HepG2 (cell line): ENCODE results near the gene SEPHS2. TPM values are rescaled to one million over a fixed set of nuclear protein-coding genes. Genes with fewer than 3 reads are reported as not detected.

Experiments
- ARID5B ChIP-seq: IDR thresholded peaks from 2 replicates; pipeline ENCODE4 v1.4.0; 2020; ENCODE audit warnings: mild to moderate bottlenecking, missing genetic modification reagents
- BHLHE40 ChIP-seq: IDR thresholded peaks from 2 replicates; pipeline ENCODE4 v1.6.1; 2011; ENCODE audit warnings: low read length, improper control_type of control experiment
- HDAC6 ChIP-seq: fragments of 200-600 bp; sonication (generic); IDR thresholded peaks from 2 replicates; pipeline ENCODE4 v1.7.0; 2017; ENCODE audit warnings: mild to moderate bottlenecking, antibody characterized with exemption, low read length, low read depth
- MAZ ChIP-seq, 2 experiments: sonication (generic) in 1 of 2; formaldehyde crosslinking in 1 of 2; IDR thresholded peaks; 2 replicates each; pipeline versions ENCODE4 v1.5.0 to v1.6.1; 2012 to 2020; ENCODE audit warnings: low read depth in 2 of 2, mild to moderate bottlenecking in 2 of 2, borderline replicate concordance in 1 of 2, improper control_type of control experiment in 1 of 2, low read length in 1 of 2, missing genetic modification reagents in 1 of 2, moderate library complexity in 1 of 2
- MTERF4 ChIP-seq: sonication (generic); formaldehyde crosslinking; IDR thresholded peaks from 2 replicates; pipeline ENCODE4 v1.8.0; 2023; ENCODE audit warnings: mild to moderate bottlenecking, missing genetic modification reagents
- SATB2 ChIP-seq: sonication (generic); formaldehyde crosslinking; IDR thresholded peaks from 2 replicates; pipeline ENCODE4 v1.5.0; 2020; ENCODE audit warnings: missing genetic modification reagents
- STAT5B ChIP-seq: sonication (generic); formaldehyde crosslinking; IDR thresholded peaks from 2 replicates; pipeline ENCODE4 v1.4.0; 2020; ENCODE audit warnings: missing genetic modification reagents
- TBX3 ChIP-seq: fragments of 450-650 bp; IDR thresholded peaks from 2 replicates; pipeline ENCODE4 v1.6.1; 2017; ENCODE audit warnings: antibody characterized with exemption, mild to moderate bottlenecking, inconsistent platforms, borderline replicate concordance
- TCF7 ChIP-seq: sonication (generic); IDR thresholded peaks from 2 replicates; pipeline ENCODE4 v1.6.1; 2016; ENCODE audit warnings: antibody characterized with exemption, low read depth
- TEAD3 ChIP-seq: optimal IDR thresholded peaks from 2 replicates; pipeline ENCODE3; 2016; ENCODE audit warnings: borderline replicate concordance
- TSC22D2 ChIP-seq: sonication (generic); formaldehyde crosslinking; IDR thresholded peaks from 2 replicates; pipeline ENCODE4 v1.5.1; 2020; ENCODE audit warnings: missing genetic modification reagents, mild to moderate bottlenecking, borderline replicate concordance
- ZFP62 ChIP-seq: sonication (generic); formaldehyde crosslinking; IDR thresholded peaks from 2 replicates; pipeline ENCODE4 v1.4.0; 2020; ENCODE audit warnings: missing genetic modification reagents
- ZNF567 ChIP-seq: sonication (generic); formaldehyde crosslinking; IDR thresholded peaks from 2 replicates; pipeline ENCODE4 v1.8.1; 2023; ENCODE audit warnings: mild to moderate bottlenecking, missing genetic modification reagents, borderline replicate concordance
- ZNF574 ChIP-seq: sonication (generic); formaldehyde crosslinking; IDR thresholded peaks from 2 replicates; pipeline ENCODE4 v1.4.0; 2020; ENCODE audit warnings: missing genetic modification reagents
- ZNF609 ChIP-seq: sonication (generic); formaldehyde crosslinking; IDR thresholded peaks from 2 replicates; pipeline ENCODE4 v1.4.0; 2020; ENCODE audit warnings: mild to moderate bottlenecking, missing genetic modification reagents, borderline replicate concordance
- ZSCAN12 ChIP-seq: sonication (generic); formaldehyde crosslinking; IDR thresholded peaks from 2 replicates; pipeline ENCODE4 v1.9.0; 2021; ENCODE audit warnings: mild to moderate bottlenecking, missing genetic modification reagents
- polyA plus RNA-seq, 8 experiments: library from polyadenylated mRNA; depleted of rRNA in 3 of 8; stranded (reverse) in 7 of 8; unstranded in 1 of 8; fragments of >200 nt; fragmentation: Illumina TruSeq in 4 of 8; extraction: Trizol in 4 of 8; gene quantifications; 2 replicates each; pipeline versions ENCODE4 v1.2.1 to v1.2.3, GENCODE V29; 2011 to 2016; ENCODE audit warnings: low read depth in 4 of 8, missing spikeins in 1 of 8, mixed read lengths in 1 of 8; ENCODE audit not compliant: insufficient read depth in 1 of 8
- total RNA-seq, 5 experiments: library from RNA; depleted of rRNA; stranded (reverse); fragments of >200 nt; fragmentation: Illumina TruSeq; extraction: Trizol; gene quantifications; 2 replicates each; pipeline ENCODE4 v1.2.3, GENCODE V29; 2016; ENCODE audit warnings: low read depth in 1 of 5

The SEPHS2 gene
- total and polyA plus RNA-seq, 2 of the 13 experiments (the other 11 are each of a cell fraction or from before 2014, with no cell fraction given) = 20.7 to 127 TPM

- TF ChIP-seq ZNF609 (CRISPR knock-in tag) = peak; percentile 77
- no peak for TF ChIP-seq HDAC6
- no peak for TF ChIP-seq SATB2
- TF ChIP-seq STAT5B = no peak
- TF ChIP-seq TBX3 = peak; percentile 93
- no peak for TF ChIP-seq MAZ (IDR thresholded peaks at IDR 0.05; ENCODE audit: borderline replicate concordance, low read depth, low read length)
- TF ChIP-seq MAZ (CRISPR knock-in tag; IDR thresholded peaks at IDR 0.05; ENCODE audit: low read depth) = 0 out of 2 replicates have a peak, but pooled peaks have one; percentile 44
- peak; percentile 89 for TF ChIP-seq TEAD3 (CRISPR knock-in tag)
- TF ChIP-seq ZNF567 (CRISPR knock-in tag) = no peak; the same call in 1 of the 2 replicates
- 0 out of 2 replicates have a peak, but pooled peaks have one; percentile 16 for TF ChIP-seq BHLHE40
- 0 out of 2 replicates have a peak, but pooled peaks have one; percentile 51 for TF ChIP-seq ZSCAN12 (CRISPR knock-in tag)
- TF ChIP-seq TSC22D2 (CRISPR knock-in tag) = 0 out of 2 replicates have a peak, but pooled peaks have one; percentile 31
- TF ChIP-seq ZFP62 (CRISPR knock-in tag) = no peak
- peak; percentile 61 for TF ChIP-seq ZNF574 (CRISPR knock-in tag)
- peak; percentile 31; the same call in 1 of the 2 replicates for TF ChIP-seq MTERF4 (CRISPR knock-in tag)
- TF ChIP-seq ARID5B (CRISPR knock-in tag) = peak; percentile 80
- TF ChIP-seq TCF7 = no peak
Observed at GRCh38 chr16:30401768-30402425, 43.8 kb downstream of the SEPHS2 start (continued).
